ELF-1 (cell line): Measurements from ENCODE around the gene COPG2.
"Not testable (repeated sequence)": the region's sequence is repeated elsewhere in the genome, so short reads cannot be mapped to it uniquely, and the experiment has no call there.

Experiments used
- DNase-seq: peaks from one replicate; pipeline ENCODE4 v3.0.0-alpha.2; 2016; ENCODE audit warnings: low read depth, low spot score

The COPG2 gene

GRCh38 chr7:130566168-130566897 is 102.2 kb downstream of the COPG2 start:
- peak; percentile 8 for DNase-seq

GRCh38 chr7:130560972-130561371 is 107.6 kb downstream of the COPG2 start:
- no peak for DNase-seq

GRCh38 chr7:130559184-130559583 is 109.4 kb downstream of the COPG2 start:
- DNase-seq, result no peak

- no peak for DNase-seq
Observed at GRCh38 chr7:130554481-130554880, 114.1 kb downstream of the COPG2 start.

- no peak for DNase-seq
Observed at GRCh38 chr7:130553398-130554029, 115.0 kb downstream of the COPG2 start.

- no peak for DNase-seq
Observed at GRCh38 chr7:130544356-130544755, 124.2 kb downstream of the COPG2 start.

- no peak for DNase-seq
Observed at GRCh38 chr7:130543487-130544010, 125.0 kb downstream of the COPG2 start.

- DNase-seq, result not testable (repeated sequence)
Observed at GRCh38 chr7:130542297-130542696, 126.3 kb downstream of the COPG2 start.

GRCh38 chr7:130541287-130541686 is 127.3 kb downstream of the COPG2 start:
- DNase-seq, result not testable (repeated sequence)

- not testable (repeated sequence) for DNase-seq
Observed at GRCh38 chr7:130537894-130538293, 130.7 kb downstream of the COPG2 start.

GRCh38 chr7:130529417-130529816 is 139.1 kb downstream of the COPG2 start:
- no peak for DNase-seq

GRCh38 chr7:130527752-130528355 is 140.7 kb downstream of the COPG2 start:
- not testable (repeated sequence) for DNase-seq

GRCh38 chr7:130524628-130525027 is 143.9 kb downstream of the COPG2 start:
- no peak for DNase-seq

- not testable (repeated sequence) for DNase-seq
Observed at GRCh38 chr7:130523519-130524125, 144.9 kb downstream of the COPG2 start.

- no peak for DNase-seq
Observed at GRCh38 chr7:130521258-130521951, 147.1 kb downstream of the COPG2 start.

- no peak for DNase-seq
Observed at GRCh38 chr7:130515315-130516040, 153.1 kb downstream of the COPG2 start.

GRCh38 chr7:130513447-130513846 is 155.1 kb downstream of the COPG2 start:
- no peak for DNase-seq

GRCh38 chr7:130512038-130512437 is 156.5 kb downstream of the COPG2 start:
- DNase-seq, result not testable (repeated sequence)

- DNase-seq, result no peak
Observed at GRCh38 chr7:130506358-130506757, 162.2 kb downstream of the COPG2 start.

- DNase-seq, result no peak
Observed at GRCh38 chr7:130505753-130506152, 162.8 kb downstream of the COPG2 start.

- DNase-seq, result no peak
Observed at GRCh38 chr7:130500910-130501309, 167.6 kb downstream of the COPG2 start.
